Mesenchymal stem cell (in vitro differentiated cells and primary cell): ENCODE results near the gene CCT5.

ENCODE experiments used
- DNase-seq: peaks from one replicate; pipeline ENCODE4 v3.0.0-alpha.2; 2013
- H2AFZ ChIP-seq: one replicate; pipeline ENCODE4 v1.6.1; 2013; ENCODE audit warnings: low read depth, mild to moderate bottlenecking, control low read depth, inconsistent platforms, low read length, moderate library complexity
- H2AK5ac ChIP-seq: 2 replicates; pipeline ENCODE4 v1.6.1; 2013; ENCODE audit warnings: low read length, moderate library complexity, mild to moderate bottlenecking, inconsistent platforms; ENCODE audit not compliant: severe bottlenecking
- H2BK120ac ChIP-seq: one replicate; pipeline ENCODE4 v1.6.1; 2013; ENCODE audit warnings: low read depth, mild to moderate bottlenecking, inconsistent platforms, low read length, moderate library complexity
- H2BK12ac ChIP-seq, 2 experiments: one replicate each; pipeline ENCODE4 v1.6.1; 2013; ENCODE audit warnings: inconsistent platforms in 2 of 2, low read length in 2 of 2, mild to moderate bottlenecking in 2 of 2, moderate library complexity in 2 of 2, control low read depth in 1 of 2
- H2BK15ac ChIP-seq: one replicate; pipeline ENCODE4 v1.6.1; 2013; ENCODE audit warnings: mild to moderate bottlenecking, low read depth, inconsistent platforms; ENCODE audit not compliant: poor library complexity, severe bottlenecking
- H2BK5ac ChIP-seq: 2 replicates; pipeline ENCODE4 v1.6.1; 2013; ENCODE audit warnings: low read depth, mild to moderate bottlenecking, low read length, control low read depth, inconsistent platforms; ENCODE audit not compliant: poor library complexity, severe bottlenecking
- H3K14ac ChIP-seq, 2 experiments: one replicate each; pipeline ENCODE4 v1.6.1; 2013; ENCODE audit warnings: inconsistent platforms in 2 of 2, low read length in 2 of 2, control low read depth in 1 of 2, mild to moderate bottlenecking in 1 of 2, moderate library complexity in 1 of 2
- H3K18ac ChIP-seq, 2 experiments: one replicate each; pipeline ENCODE4 v1.6.1; 2013; ENCODE audit warnings: inconsistent platforms in 2 of 2, low read length in 2 of 2, control low read depth in 1 of 2, low read depth in 1 of 2, mild to moderate bottlenecking in 1 of 2
- H3K23ac ChIP-seq, 2 experiments: one replicate each; pipeline ENCODE4 v1.6.1; 2013; ENCODE audit warnings: inconsistent platforms in 2 of 2, low read length in 2 of 2, mild to moderate bottlenecking in 2 of 2, moderate library complexity in 2 of 2, control low read depth in 1 of 2
- H3K27ac ChIP-seq: 2 replicates; pipeline ENCODE4 v1.5.1; 2013; ENCODE audit warnings: mild to moderate bottlenecking, moderate library complexity, low read length, control low read depth, inconsistent platforms; ENCODE audit not compliant: poor library complexity, severe bottlenecking
- H3K27me3 ChIP-seq, 2 experiments: 2 replicates each; pipeline versions ENCODE4 v1.6.1 to v1.7.0; 2013; ENCODE audit warnings: low read length in 2 of 2, mild to moderate bottlenecking in 2 of 2, moderate library complexity in 2 of 2, control low read depth in 1 of 2, inconsistent platforms in 1 of 2; ENCODE audit not compliant: control insufficient read depth in 1 of 2, insufficient read depth in 1 of 2
- H3K36me3 ChIP-seq, 2 experiments: 2 replicates each; pipeline versions ENCODE4 v1.6.1 to v1.7.0; 2013; ENCODE audit warnings: low read length in 2 of 2, control low read depth in 1 of 2, inconsistent platforms in 1 of 2, low read depth in 1 of 2, mild to moderate bottlenecking in 1 of 2; ENCODE audit not compliant: insufficient read depth in 2 of 2, control insufficient read depth in 1 of 2
- H3K4ac ChIP-seq, 2 experiments: one replicate each; pipeline ENCODE4 v1.6.1; 2013; ENCODE audit warnings: inconsistent platforms in 2 of 2, low read length in 2 of 2, mild to moderate bottlenecking in 2 of 2, moderate library complexity in 2 of 2, control low read depth in 1 of 2, low read depth in 1 of 2
- H3K4me1 ChIP-seq: 2 replicates; pipeline ENCODE4 v1.6.1; 2013; ENCODE audit warnings: low read depth, low read length, control low read depth; ENCODE audit not compliant: control insufficient read depth, insufficient read depth
- H3K4me2 ChIP-seq: 2 replicates; pipeline ENCODE4 v1.6.1; 2013; ENCODE audit warnings: low read length, mild to moderate bottlenecking, inconsistent platforms; ENCODE audit not compliant: poor library complexity, severe bottlenecking
- H3K4me3 ChIP-seq, 2 experiments: 2 replicates each; pipeline versions ENCODE4 v1.5.1 to v1.7.0; 2013; ENCODE audit warnings: low read length in 2 of 2, mild to moderate bottlenecking in 2 of 2, control low read depth in 1 of 2, low read depth in 1 of 2; ENCODE audit not compliant: insufficient read depth in 1 of 2
- H3K79me1 ChIP-seq: replicated peaks from 2 replicates; pipeline ENCODE4 v1.6.1; 2013; ENCODE audit warnings: mild to moderate bottlenecking, control low read depth, low read length, inconsistent platforms; ENCODE audit not compliant: poor library complexity, severe bottlenecking
- H3K9ac ChIP-seq: 2 replicates; pipeline ENCODE4 v1.7.0; 2013; ENCODE audit warnings: mild to moderate bottlenecking, low read length, moderate library complexity
- H3K9me3 ChIP-seq: 2 replicates; pipeline ENCODE4 v1.7.0; 2013; ENCODE audit warnings: mild to moderate bottlenecking, low read length; ENCODE audit not compliant: control insufficient read depth
- H4K8ac ChIP-seq: one replicate; pipeline ENCODE4 v1.6.1; 2013; ENCODE audit warnings: inconsistent platforms, mild to moderate bottlenecking, low read length, moderate library complexity
- H4K91ac ChIP-seq: one replicate; pipeline ENCODE4 v1.6.1; 2013; ENCODE audit warnings: mild to moderate bottlenecking, low read length, inconsistent platforms
- WGBS: methylation state at CpG from one replicate; pipeline ENCODE4 v1.1.7; 2013; ENCODE audit warnings: mixed read lengths; 5-methylcytosine and 5-hydroxymethylcytosine counted together

Gene CCT5

DNA sequence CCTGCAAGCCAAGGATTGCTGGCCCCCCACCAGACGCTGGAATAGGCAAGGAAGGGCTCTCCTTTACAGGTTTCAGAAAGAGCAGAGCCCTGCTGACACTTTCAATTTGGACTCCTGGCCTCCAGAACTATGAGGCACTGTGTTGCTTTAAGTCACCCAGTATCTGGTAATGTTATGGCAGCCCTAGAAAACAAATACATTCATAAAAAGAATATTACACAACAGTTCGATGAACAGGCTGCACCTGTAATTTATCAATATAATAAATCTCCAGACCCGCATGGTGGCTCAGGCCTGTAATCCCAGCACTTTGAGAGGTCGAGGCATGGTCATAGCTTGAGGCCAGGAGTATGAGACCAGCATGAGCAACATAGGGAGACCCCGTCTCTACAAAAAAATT lies 50.2 kb downstream of the CCT5 start:
- H4K91ac ChIP-seq: no peak overlapping the region
- no peak overlapping the region for H3K4ac ChIP-seq
- H3K18ac ChIP-seq: no peak overlapping the region
- no peak overlapping the region for H4K8ac ChIP-seq
- H2BK15ac ChIP-seq: no peak overlapping the region
- H3K27me3 ChIP-seq: no peaks in the 10 kb centered on the region
- no peak overlapping the region for H3K27ac ChIP-seq
- H3K4me2 ChIP-seq: no peak overlapping the region
- peaks cover 32% of the 10 kb centered on the region for H3K79me1 ChIP-seq
- H3K14ac ChIP-seq: no peak overlapping the region
- H3K9me3 ChIP-seq: no peaks in the 10 kb centered on the region
- no peak overlapping the region for H2BK5ac ChIP-seq
- peaks cover 14 to 16% of the 10 kb centered on the region in 2 experiments for H3K36me3 ChIP-seq
- no peak overlapping the region for H2BK12ac ChIP-seq
- H3K4me1 ChIP-seq: peaks cover 6% of the 10 kb centered on the region
- no peak overlapping the region for H2AK5ac ChIP-seq
- no peak for DNase-seq
- H2AFZ ChIP-seq: no peak overlapping the region
- H3K9ac ChIP-seq: no peak overlapping the region
- H3K23ac ChIP-seq: no peak overlapping the region
- H3K4me3 ChIP-seq: no peak overlapping the region
- no peak overlapping the region for H2BK120ac ChIP-seq
- WGBS: 92% methylated on average over 5 of the region's 5 CpGs

DNA sequence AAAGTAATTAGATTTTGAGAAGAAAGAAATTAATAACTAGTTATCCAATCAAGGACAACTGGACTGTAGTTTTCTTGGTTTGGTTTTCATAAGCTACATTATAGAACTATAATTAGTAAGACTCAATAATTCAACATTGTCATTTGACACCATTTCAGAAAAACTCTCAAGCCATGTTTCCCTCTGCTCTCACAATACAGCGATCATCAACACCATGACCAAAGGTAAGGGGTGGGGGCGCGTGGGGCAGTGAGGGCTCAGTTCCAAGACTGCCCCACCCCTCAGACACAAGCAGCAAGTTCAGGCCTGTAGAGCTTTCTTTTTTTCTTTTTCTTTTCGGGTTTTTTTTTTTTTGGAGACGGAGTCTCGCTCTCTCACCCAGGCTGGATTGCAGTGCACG lies 51.2 kb downstream of the CCT5 start:
- WGBS: 88% methylated on average over 7 of the region's 7 CpGs
- H3K4me2 ChIP-seq: no peak overlapping the region
- no peak overlapping the region for H2AFZ ChIP-seq
- no peaks in the 10 kb centered on the region for H3K27me3 ChIP-seq
- H3K4me1 ChIP-seq: peaks cover 7% of the 10 kb centered on the region
- no peak overlapping the region for H2BK15ac ChIP-seq
- no peak overlapping the region for H3K4ac ChIP-seq
- H3K79me1 ChIP-seq: peaks cover 40% of the 10 kb centered on the region
- H4K8ac ChIP-seq: no peak overlapping the region
- H3K4me3 ChIP-seq: no peak overlapping the region
- no peak overlapping the region for H3K18ac ChIP-seq
- DNase-seq: no peak
- H3K27ac ChIP-seq: no peak overlapping the region
- no peak overlapping the region for H2BK5ac ChIP-seq
- H3K23ac ChIP-seq: no peak overlapping the region
- no peak overlapping the region for H2AK5ac ChIP-seq
- no peak overlapping the region for H3K14ac ChIP-seq
- no peak overlapping the region for H2BK120ac ChIP-seq
- no peak overlapping the region for H2BK12ac ChIP-seq
- H3K36me3 ChIP-seq: peaks cover 10 to 13% of the 10 kb centered on the region in 2 experiments
- H3K9me3 ChIP-seq: no peaks in the 10 kb centered on the region
- no peak overlapping the region for H3K9ac ChIP-seq
- no peak overlapping the region for H4K91ac ChIP-seq

DNA sequence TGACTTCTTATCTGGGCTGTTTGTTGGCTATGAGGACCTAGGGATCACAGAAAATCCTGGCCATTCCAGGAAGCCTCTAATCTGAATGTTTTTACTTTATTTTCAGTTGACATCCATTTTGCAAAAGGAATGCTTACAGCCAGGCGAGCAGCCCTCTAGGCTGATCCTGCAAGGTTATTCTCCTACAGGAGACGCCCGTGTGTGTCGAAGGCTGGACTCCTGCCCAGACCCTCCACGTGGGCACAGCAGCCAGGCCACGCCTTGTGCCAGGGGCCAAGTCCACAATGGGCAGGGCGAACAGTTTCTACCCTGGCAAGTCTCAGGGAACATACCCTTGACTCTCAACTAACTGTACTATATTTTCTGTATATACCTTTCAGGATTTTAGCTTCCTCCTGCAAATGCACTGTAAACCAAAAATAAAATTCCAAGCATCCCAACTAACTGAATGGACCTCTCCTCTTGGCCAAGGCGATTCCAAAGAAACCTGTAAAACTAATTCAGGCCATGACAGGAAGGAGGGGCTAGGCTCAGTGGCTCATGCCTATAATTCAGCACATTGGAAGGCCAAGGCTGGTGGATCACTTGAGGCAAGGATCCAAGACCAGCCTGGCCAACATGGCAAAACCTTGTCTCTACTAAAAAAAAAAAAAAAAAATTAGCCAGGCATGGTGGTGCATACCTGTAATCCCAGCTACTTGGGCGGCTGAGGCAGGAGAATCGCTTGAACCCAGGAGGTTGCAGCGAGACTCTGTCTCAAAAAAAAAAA lies 51.9 kb downstream of the CCT5 start:
- Histone ChIP-seq H3K23ac (no peak overlapping the region), H3K4me1 (peaks cover 10% of the 10 kb centered on the region), H3K9ac (no peak overlapping the region), H2AK5ac (no peak overlapping the region), H3K27ac (no peak overlapping the region), H3K4ac (no peak overlapping the region), H3K36me3 (peaks cover 9 to 10% of the 10 kb centered on the region in 2 experiments), H3K79me1 (peaks cover 40% of the 10 kb centered on the region), H3K14ac (no peak overlapping the region), H4K8ac (no peak overlapping the region), H3K27me3 (no peaks in the 10 kb centered on the region), H3K4me3 (no peak overlapping the region), H2BK12ac (no peak overlapping the region), H3K18ac (no peak overlapping the region), H3K9me3 (no peaks in the 10 kb centered on the region), H3K4me2 (no peak overlapping the region), H2AFZ (no peak overlapping the region), H2BK120ac (no peak overlapping the region), H2BK15ac (no peak overlapping the region), H4K91ac (no peak overlapping the region), H2BK5ac (no peak overlapping the region)
- WGBS: 95% methylated on average over 11 of the region's 11 CpGs
- no peak for DNase-seq

DNA sequence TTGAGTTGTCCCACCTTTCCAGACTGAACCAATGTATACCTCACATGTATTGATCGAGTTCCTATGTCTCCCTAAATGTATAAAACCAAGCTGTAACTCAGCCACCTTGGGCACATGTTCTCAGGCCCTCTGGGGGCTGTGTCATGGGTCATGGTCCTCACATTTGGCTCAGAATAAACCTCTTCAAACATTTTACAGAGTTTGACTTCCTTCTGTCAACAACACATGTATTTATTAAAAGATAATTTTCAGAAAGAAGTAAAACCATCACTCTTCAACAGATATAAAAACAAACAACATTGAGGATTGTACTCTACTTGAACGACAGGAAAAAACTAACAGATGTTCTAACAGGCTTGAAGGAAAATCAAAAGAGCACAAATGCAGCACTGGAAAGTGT lies 53.1 kb downstream of the CCT5 start:
- Histone ChIP-seq H3K9me3 (no peaks in the 10 kb centered on the region), H3K4me1 (peaks cover 7% of the 10 kb centered on the region), H3K9ac (no peak overlapping the region), H3K36me3 (peaks cover 5 to 10% of the 10 kb centered on the region in 2 experiments), H3K14ac (no peak overlapping the region), H2BK12ac (no peak overlapping the region), H2BK15ac (no peak overlapping the region), H4K91ac (no peak overlapping the region), H2BK5ac (no peak overlapping the region), H3K23ac (no peak overlapping the region), H3K27me3 (no peaks in the 10 kb centered on the region), H2BK120ac (no peak overlapping the region), H2AK5ac (no peak overlapping the region), H3K4ac (no peak overlapping the region), H3K18ac (no peak overlapping the region), H3K27ac (no peak overlapping the region), H3K4me3 (no peak overlapping the region), H3K79me1 (peaks cover 37% of the 10 kb centered on the region), H3K4me2 (no peak overlapping the region), H2AFZ (no peak overlapping the region), H4K8ac (no peak overlapping the region)
- 83% methylated on average over 2 of the region's 2 CpGs for whole genome bisulfite sequencing
- no peak for DNase-seq
